Activated CD4-positive, alpha-beta memory T cell treated with anti-CD3 and anti-CD28 coated beads, Interleukin-2, amount 10 ng/mL, durations not matched to agents 7 days and 5 days (primary cell): ENCODE results near the gene TENM4. TPM values are rescaled to one million over a fixed set of nuclear protein-coding genes. Genes with fewer than 3 reads are reported as not detected.

Source experiments
- CTCF ChIA-PET: fragments of 350-600 bp; sonication (Branson Sonifier 250); formaldehyde crosslinking; loops from one replicate; lab custom pipeline; 2021; ENCODE audit warnings: antibody characterized with exemption, inconsistent platforms; lab: Charles Lee
- POLR2A ChIA-PET: fragments of 350-600 bp; sonication (Branson Sonifier 250); formaldehyde crosslinking; loops from one replicate; lab custom pipeline; 2021; ENCODE audit warnings: antibody characterized with exemption; lab: Charles Lee
- DNase-seq: peaks from one replicate; pipeline ENCODE4 v3.0.0-alpha.2; 2020
- H3K27ac Mint-ChIP-seq: one replicate; pipeline ENCODE4 v1.8.0; 2021; ENCODE audit warnings: mild to moderate bottlenecking, mixed read lengths
- H3K27me3 Mint-ChIP-seq: one replicate; pipeline ENCODE4 v1.8.0; 2021; ENCODE audit warnings: mixed read lengths
- H3K36me3 Mint-ChIP-seq: one replicate; pipeline ENCODE4 v1.8.0; 2021; ENCODE audit warnings: low read depth, mixed read lengths
- H3K4me1 Mint-ChIP-seq: one replicate; pipeline ENCODE4 v1.8.0; 2021; ENCODE audit warnings: mixed read lengths
- H3K4me3 Mint-ChIP-seq: one replicate; pipeline ENCODE4 v1.8.0; 2021; ENCODE audit warnings: mild to moderate bottlenecking, mixed read lengths
- H3K9me3 Mint-ChIP-seq: one replicate; pipeline ENCODE4 v1.8.0; 2021; ENCODE audit warnings: mixed read lengths
- total RNA-seq, 2 experiments: library from RNA; stranded (reverse); gene quantifications; one replicate each; pipeline ENCODE4 v1.2.3, GENCODE V29; 2021

The TENM4 gene
- total RNA-seq, 2 experiments from 2014 or later, result not detected

DNA sequence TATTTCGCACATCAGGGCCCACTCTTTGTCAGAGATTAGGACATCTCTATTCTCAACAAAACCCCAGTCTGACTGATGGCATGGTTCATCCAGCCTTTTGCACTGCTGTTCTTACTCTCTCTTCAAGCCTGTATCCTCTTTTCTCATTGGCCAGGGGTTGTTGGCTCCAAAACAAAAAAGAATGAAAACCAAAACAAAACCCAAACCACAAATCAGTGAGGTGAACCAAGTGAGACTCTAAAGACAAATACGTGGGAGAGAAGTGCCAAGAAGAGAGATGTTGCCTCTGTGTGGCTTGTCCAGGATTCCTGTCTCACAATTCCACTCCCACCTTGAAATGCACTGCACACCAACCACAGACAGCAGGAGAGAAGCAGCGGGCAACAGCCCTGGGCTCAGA is 587.3 kb downstream of the TENM4 start:
- Mint-ChIP-seq H3K36me3 (no peaks in the 10 kb centered on the region), H3K9me3 (no peaks in the 10 kb centered on the region), H3K4me1 (no peaks in the 10 kb centered on the region), H3K27ac (no peak overlapping the region), H3K27me3 (peaks cover 5% of the 10 kb centered on the region), H3K4me3 (no peak overlapping the region)
- ChIA-PET CTCF (no interaction called here), POLR2A (no interaction called here)
- no peak for DNase-seq

GRCh38 chr11:78851878-78852586 is 588.8 kb downstream of the TENM4 start:
- DNase-seq, result no peak
- ChIA-PET POLR2A (no interaction called here), CTCF (no interaction called here)
- no peak overlapping the region for H3K4me3 Mint-ChIP-seq
- peaks cover 6% of the 10 kb centered on the region for H3K27me3 Mint-ChIP-seq
- no peaks in the 10 kb centered on the region for H3K4me1 Mint-ChIP-seq
- no peak overlapping the region for H3K27ac Mint-ChIP-seq
- H3K36me3 Mint-ChIP-seq, result no peaks in the 10 kb centered on the region
- H3K9me3 Mint-ChIP-seq, result no peaks in the 10 kb centered on the region

GRCh38 chr11:78850078-78850477 is 590.8 kb downstream of the TENM4 start:
- peaks cover 6% of the 10 kb centered on the region for H3K27me3 Mint-ChIP-seq
- no peaks in the 10 kb centered on the region for H3K9me3 Mint-ChIP-seq
- no peaks in the 10 kb centered on the region for H3K36me3 Mint-ChIP-seq
- ChIA-PET POLR2A (no interaction called here), CTCF (no interaction called here)
- no peak overlapping the region for H3K27ac Mint-ChIP-seq
- no peak overlapping the region for H3K4me3 Mint-ChIP-seq
- no peak for DNase-seq
- no peaks in the 10 kb centered on the region for H3K4me1 Mint-ChIP-seq

DNA sequence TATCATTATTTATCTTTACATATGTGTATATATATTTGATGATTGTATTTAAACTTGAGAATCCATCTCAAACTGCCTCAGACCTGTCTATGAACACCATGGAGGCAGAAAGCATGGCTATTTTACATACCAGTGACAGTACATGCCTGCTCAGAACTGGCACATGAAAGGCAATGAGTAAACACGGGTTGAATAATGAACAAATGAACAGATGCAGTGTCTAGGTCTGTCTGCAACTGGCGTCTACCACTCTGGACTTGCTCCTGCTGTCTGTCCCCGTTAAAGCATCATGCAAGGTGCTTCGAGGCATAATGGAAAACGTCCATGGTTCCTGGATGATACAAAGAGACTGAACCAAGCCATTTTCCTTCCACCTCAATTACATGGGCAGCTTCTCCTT is 594.6 kb downstream of the TENM4 start:
- ChIA-PET POLR2A (no interaction called here), CTCF (no interaction called here)
- Mint-ChIP-seq H3K36me3 (no peaks in the 10 kb centered on the region), H3K27ac (no peak overlapping the region), H3K4me1 (no peaks in the 10 kb centered on the region), H3K9me3 (no peaks in the 10 kb centered on the region), H3K27me3 (peaks cover 10% of the 10 kb centered on the region), H3K4me3 (no peak overlapping the region)
- no peak for DNase-seq

DNA sequence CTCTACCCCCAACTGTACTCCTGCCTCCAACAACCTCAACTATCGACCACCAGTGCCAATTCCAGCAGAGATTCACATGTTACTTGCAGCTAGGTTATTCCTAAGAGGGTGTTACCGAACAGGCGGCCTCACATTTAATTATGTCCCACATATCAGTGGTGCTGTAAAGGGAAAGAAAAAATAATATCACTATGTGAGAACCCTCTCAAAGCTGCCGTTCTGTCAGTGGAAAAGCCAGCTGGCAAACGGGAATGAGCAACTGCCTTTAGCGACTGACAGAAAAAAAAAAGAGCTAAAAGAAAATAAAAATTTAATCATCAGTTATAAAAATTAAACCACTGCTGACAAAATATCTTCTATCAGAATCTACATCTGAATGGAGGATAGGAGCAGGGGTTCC is 595.3 kb downstream of the TENM4 start:
- Mint-ChIP-seq H3K27ac (no peak overlapping the region), H3K4me1 (no peaks in the 10 kb centered on the region), H3K9me3 (no peaks in the 10 kb centered on the region), H3K27me3 (peaks cover 10% of the 10 kb centered on the region), H3K36me3 (no peaks in the 10 kb centered on the region), H3K4me3 (no peak overlapping the region)
- DNase-seq, result no peak
- POLR2A ChIA-PET, result no interaction called here
- CTCF ChIA-PET, result no interaction called here

- ChIA-PET POLR2A (no interaction called here), CTCF (no interaction called here)
- H3K36me3 Mint-ChIP-seq, result no peaks in the 10 kb centered on the region
- no peaks in the 10 kb centered on the region for H3K9me3 Mint-ChIP-seq
- H3K27ac Mint-ChIP-seq, result no peak overlapping the region
- peaks cover 7% of the 10 kb centered on the region for H3K27me3 Mint-ChIP-seq
- H3K4me3 Mint-ChIP-seq, result no peak overlapping the region
- no peak for DNase-seq
- no peaks in the 10 kb centered on the region for H3K4me1 Mint-ChIP-seq
Measured at GRCh38 chr11:78841456-78842060, 599.3 kb downstream of the TENM4 start.

GRCh38 chr11:78840623-78841022 is 600.2 kb downstream of the TENM4 start:
- ChIA-PET POLR2A (no interaction called here), CTCF (no interaction called here)
- H3K9me3 Mint-ChIP-seq, result no peaks in the 10 kb centered on the region
- H3K27ac Mint-ChIP-seq, result no peak overlapping the region
- peaks cover 7% of the 10 kb centered on the region for H3K27me3 Mint-ChIP-seq
- no peak overlapping the region for H3K4me3 Mint-ChIP-seq
- no peaks in the 10 kb centered on the region for H3K4me1 Mint-ChIP-seq
- no peaks in the 10 kb centered on the region for H3K36me3 Mint-ChIP-seq
- no peak for DNase-seq

DNA sequence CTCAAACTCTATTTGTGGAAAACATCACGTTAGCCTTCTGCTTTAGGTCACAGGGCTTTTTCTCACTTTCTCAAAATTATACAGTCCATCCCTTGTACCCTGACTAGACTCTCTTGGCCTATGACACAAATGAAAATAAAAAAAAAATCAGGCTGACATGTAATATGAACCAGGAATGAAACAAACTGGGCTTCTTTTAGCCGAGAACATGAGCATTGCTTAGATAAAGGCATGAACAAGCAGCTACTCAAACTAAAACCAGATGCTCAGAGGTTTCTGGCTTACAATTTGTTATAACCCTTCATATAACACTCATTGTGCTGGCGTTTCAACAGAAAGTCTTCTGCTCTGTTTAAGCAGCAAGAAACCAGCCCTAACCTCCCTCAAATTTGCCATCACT is 600.6 kb downstream of the TENM4 start:
- ChIA-PET POLR2A (no interaction called here), CTCF (no interaction called here)
- no peaks in the 10 kb centered on the region for H3K4me1 Mint-ChIP-seq
- H3K27me3 Mint-ChIP-seq, result peaks cover 7% of the 10 kb centered on the region
- H3K9me3 Mint-ChIP-seq, result no peaks in the 10 kb centered on the region
- H3K36me3 Mint-ChIP-seq, result no peaks in the 10 kb centered on the region
- H3K4me3 Mint-ChIP-seq, result no peak overlapping the region
- DNase-seq, result no peak
- H3K27ac Mint-ChIP-seq, result no peak overlapping the region

- ChIA-PET CTCF (no interaction called here), POLR2A (no interaction called here)
- Mint-ChIP-seq H3K4me3 (no peak overlapping the region), H3K36me3 (no peaks in the 10 kb centered on the region), H3K27me3 (peaks cover 10% of the 10 kb centered on the region), H3K4me1 (no peaks in the 10 kb centered on the region), H3K27ac (no peak overlapping the region), H3K9me3 (no peaks in the 10 kb centered on the region)
- DNase-seq, result no peak
Measured at GRCh38 chr11:78838417-78838816, 602.4 kb downstream of the TENM4 start.

DNA sequence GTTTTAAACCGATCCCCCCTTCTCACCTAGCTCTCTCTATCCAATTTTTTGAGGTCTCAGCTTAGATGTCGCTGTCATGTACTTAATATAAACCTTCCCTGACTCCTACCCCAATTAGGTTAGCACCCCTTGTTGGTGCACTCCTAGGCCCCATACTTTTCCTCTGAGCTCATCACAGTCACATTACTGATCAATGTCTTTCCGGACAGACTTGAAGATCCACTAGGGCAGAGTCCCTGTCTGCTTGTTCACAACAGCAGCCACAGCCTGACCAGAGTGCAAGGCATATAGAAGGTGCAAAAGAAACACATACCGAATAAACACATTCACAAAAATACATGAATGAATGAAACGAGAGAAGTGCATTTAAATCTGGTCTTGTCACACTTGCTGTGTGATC is 605.2 kb downstream of the TENM4 start:
- Mint-ChIP-seq H3K4me3 (no peak overlapping the region), H3K4me1 (no peaks in the 10 kb centered on the region), H3K27ac (no peak overlapping the region), H3K27me3 (peaks cover 8% of the 10 kb centered on the region), H3K9me3 (no peaks in the 10 kb centered on the region), H3K36me3 (no peaks in the 10 kb centered on the region)
- ChIA-PET POLR2A (interaction anchor here (1.0 kb wide), 1 partner anchor 14 kb away, joined by 3 read pairs; no protein-coding TSS in a partner anchor), CTCF (no interaction called here)
- DNase-seq, result no peak

- ChIA-PET POLR2A (interaction anchor here (1.0 kb wide), 1 partner anchor 13 kb away, joined by 3 read pairs; no protein-coding TSS in a partner anchor), CTCF (no interaction called here)
- H3K9me3 Mint-ChIP-seq, result no peaks in the 10 kb centered on the region
- no peak for DNase-seq
- H3K27me3 Mint-ChIP-seq, result peaks cover 8% of the 10 kb centered on the region
- no peak overlapping the region for H3K27ac Mint-ChIP-seq
- H3K36me3 Mint-ChIP-seq, result no peaks in the 10 kb centered on the region
- H3K4me3 Mint-ChIP-seq, result no peak overlapping the region
- H3K4me1 Mint-ChIP-seq, result no peaks in the 10 kb centered on the region
Measured at GRCh38 chr11:78834886-78835285, 605.9 kb downstream of the TENM4 start.

DNA sequence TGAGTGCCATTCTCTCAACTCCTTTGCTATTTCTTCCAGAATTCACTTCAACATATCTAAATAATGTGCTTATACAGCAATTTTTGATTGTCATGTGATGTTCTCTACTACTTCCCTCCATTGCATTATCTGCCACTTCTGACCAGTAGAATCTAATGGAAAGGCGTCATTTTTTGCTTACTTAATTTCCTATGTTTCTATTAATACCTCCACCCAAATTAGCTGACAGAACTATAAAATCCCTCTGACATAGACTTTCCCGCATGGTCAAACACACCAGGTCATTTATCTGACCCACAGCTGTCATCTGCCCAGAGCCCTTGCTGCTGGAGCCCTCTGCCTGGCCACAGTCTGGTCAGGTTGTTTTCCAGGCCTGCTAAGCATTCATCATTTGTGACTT is 607.6 kb downstream of the TENM4 start:
- ChIA-PET CTCF (no interaction called here), POLR2A (no interaction called here)
- DNase-seq, result no peak
- no peak overlapping the region for H3K4me3 Mint-ChIP-seq
- no peaks in the 10 kb centered on the region for H3K4me1 Mint-ChIP-seq
- H3K27ac Mint-ChIP-seq, result no peak overlapping the region
- no peaks in the 10 kb centered on the region for H3K36me3 Mint-ChIP-seq
- no peaks in the 10 kb centered on the region for H3K9me3 Mint-ChIP-seq
- peaks cover 8% of the 10 kb centered on the region for H3K27me3 Mint-ChIP-seq

GRCh38 chr11:78832226-78832947 is 608.4 kb downstream of the TENM4 start:
- ChIA-PET POLR2A (no interaction called here), CTCF (interaction anchor here (0.6 kb wide), 1 partner anchor 34 kb away, joined by 4 read pairs; no protein-coding TSS in a partner anchor)
- no peak overlapping the region for H3K4me3 Mint-ChIP-seq
- H3K27ac Mint-ChIP-seq, result no peak overlapping the region
- H3K36me3 Mint-ChIP-seq, result no peaks in the 10 kb centered on the region
- H3K9me3 Mint-ChIP-seq, result no peaks in the 10 kb centered on the region
- no peaks in the 10 kb centered on the region for H3K4me1 Mint-ChIP-seq
- no peak for DNase-seq
- H3K27me3 Mint-ChIP-seq, result peaks cover 8% of the 10 kb centered on the region
